ENCODE results near the gene QRFP.

QRFP gene

DNA sequence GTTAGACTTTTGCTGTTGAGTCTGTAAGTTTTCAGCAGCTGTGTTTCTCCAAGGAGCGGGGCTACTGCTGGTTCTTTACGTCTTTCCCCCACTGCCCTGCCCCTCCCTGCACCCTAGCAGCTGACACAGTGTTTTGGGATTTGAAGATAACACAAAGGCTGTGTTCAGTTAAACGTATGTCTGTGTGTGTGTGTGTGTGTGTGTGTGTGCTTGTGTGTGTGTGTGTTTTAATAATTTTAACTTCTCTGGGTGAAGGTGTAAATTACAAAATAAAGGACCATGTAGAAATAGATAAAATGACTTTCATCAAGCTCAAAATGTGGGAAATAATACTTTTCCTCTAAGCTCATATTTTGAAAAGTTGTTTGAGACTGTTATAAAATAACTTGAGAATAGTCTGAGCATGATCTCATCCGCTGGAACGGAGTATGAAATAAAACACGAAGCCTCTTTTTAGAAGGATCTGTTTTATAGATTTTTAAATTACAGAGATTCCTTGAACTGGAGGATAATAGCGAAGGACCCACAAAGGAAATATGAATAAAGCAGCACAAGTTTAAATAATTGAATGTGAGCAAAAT is 50.6 kb downstream of the QRFP start:
- no peak for DNase-seq

DNA sequence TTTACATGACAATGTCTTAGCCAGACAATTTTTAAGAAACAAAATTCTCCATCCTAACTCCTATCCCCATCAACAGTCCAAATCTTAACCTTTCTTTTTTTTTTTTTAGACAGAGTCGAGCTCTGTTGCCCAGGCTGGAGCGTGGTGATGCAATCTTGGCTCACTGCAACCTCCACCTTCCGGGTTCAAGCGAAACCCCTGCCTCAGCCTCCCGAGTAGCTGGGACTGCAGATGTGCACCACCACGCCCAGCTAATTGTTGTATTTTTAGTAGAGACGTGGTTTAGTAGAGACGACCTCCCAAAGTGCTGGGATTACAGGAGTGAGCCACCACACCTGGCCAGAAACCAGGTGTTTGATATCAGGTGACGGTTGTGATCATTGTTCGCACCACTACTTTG is 51.4 kb downstream of the QRFP start:
- DNase-seq = no peak

DNA sequence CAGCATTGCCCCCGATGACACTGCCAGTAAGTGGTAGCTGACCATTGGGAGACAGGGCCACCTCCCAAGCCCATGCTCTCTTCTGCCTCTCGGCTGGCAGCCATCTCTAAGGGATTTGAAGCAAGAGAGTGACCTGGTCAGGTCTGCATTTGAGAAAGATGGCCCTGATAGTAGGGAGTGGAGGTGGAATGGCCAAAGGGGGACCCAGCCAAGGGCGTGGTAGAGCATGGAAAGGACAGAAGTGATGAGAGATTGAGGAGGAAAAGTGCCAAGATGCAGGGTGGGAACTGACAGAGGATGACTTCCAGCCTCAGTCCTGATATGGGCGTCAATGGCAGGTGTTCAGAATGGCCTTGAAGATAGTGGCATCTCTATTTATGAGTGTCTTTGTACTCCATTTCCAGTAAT is 52.6 kb downstream of the QRFP start:
- no peak for DNase-seq

DNA sequence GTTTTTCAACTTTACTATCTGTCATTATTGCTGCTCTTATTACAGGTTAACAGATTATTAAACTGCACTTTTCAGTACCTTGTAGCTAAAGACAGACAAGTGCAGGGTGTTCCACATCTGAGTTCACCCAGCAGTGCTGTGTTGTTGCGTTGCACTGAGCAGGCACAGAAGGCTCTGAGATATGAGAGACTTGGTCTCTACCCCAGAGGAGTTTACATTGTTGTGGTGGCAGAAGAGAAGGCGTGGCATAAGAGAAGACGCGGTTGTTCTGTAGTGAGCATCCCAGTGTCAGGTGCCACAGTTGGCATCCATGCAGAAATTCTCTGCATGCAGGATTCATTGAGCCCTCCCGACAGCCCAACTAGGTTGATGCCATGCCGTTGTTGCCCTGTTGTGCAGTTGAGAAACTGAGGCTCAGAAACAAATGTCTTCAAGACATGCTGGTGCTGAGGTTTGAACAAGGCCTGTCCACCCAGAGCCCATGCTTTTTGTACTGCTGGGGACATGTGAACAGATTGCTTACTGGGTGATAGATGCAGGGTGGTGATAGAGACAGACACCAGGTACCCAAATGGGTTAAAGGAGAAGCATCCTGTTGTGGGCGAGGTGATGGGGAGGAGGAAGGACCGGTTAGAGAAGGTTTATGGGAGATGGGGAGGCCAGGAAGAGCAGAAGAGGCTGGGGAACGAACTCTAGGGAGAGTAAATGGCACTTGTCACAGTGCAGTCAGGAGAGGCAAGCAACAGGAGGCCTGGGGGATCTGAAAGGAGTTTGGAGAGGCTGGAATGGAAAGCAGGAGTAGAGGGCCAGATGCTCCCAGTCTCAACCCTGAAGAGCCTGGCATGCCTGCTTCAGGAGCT is 53.3 kb downstream of the QRFP start:
- no peak for DNase-seq

All from activated CD4-positive, alpha-beta T cell treated with anti-CD3 and anti-CD28 coated beads, Interleukin-2, Interleukin-6, amounts not matched to agents 100 ng/mL and 50 ng/mL, durations not matched to agents 16 hours and 8 hours (primary cell).